Choroid plexus epithelial cell (primary cell): ENCODE data around the gene WWOX.

Source experiments
- DNase-seq: peaks from one replicate; pipeline ENCODE4 v3.0.0-alpha.2; 2010; ENCODE audit warnings: low read depth
- H3K4me3 ChIP-seq: 2 replicates; pipeline ENCODE4 v1.5.1; 2011; ENCODE audit warnings: low read depth, mild to moderate bottlenecking, control low read depth, low read length, moderate library complexity
- CTCF ChIP-seq: conservative IDR thresholded peaks from 2 replicates; pipeline ENCODE4 v1.5.1; 2011; ENCODE audit warnings: low read depth, mild to moderate bottlenecking, control low read depth, inconsistent platforms, low read length, moderate library complexity

WWOX gene

DNA sequence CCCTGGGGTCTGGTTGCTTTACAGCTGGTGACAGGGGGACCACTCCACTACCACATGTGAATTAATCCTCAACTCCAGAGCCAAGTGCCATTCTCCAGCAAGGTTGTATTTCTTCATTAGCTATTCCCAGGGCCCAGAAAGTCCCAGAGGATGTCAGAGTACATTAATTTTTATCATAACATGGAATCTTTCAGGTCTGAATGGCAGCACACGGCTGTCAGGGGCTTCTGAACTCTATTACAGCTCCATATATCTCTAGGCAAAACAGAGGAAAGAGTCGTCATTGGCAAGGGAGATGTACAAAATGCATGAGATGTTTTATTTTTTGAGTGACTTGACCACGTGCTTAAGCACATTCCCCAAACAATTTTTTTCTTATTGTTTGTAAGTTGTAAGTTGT is 303.4 kb downstream of the WWOX start:
- no peak overlapping the region for H3K4me3 ChIP-seq
- no peak for DNase-seq
- TF ChIP-seq CTCF = no peak

DNA sequence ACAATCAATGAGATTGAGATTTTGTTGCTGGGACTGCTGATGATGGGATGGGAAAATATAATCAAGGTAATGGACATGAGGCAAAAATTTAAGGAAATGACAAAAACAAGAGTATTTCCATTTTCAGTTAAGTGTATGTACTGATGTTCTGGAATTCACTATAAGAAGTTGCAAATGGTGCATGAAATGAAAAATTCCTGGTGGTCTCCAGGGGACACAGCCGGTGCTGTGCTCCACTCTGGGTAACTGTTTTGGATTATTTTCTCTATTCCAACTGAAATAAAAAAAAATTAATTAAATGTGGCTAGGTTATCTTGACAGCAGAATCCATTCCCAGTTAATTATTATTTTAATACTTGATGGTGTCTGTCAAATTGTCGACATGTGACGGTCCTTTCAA is 305.6 kb downstream of the WWOX start:
- TF ChIP-seq CTCF = no peak
- no peak for DNase-seq
- H3K4me3 ChIP-seq = no peak overlapping the region

GRCh38 chr16:78405833-78406232 is 306.4 kb downstream of the WWOX start:
- TF ChIP-seq CTCF = no peak
- no peak for DNase-seq
- no peak overlapping the region for H3K4me3 ChIP-seq

DNA sequence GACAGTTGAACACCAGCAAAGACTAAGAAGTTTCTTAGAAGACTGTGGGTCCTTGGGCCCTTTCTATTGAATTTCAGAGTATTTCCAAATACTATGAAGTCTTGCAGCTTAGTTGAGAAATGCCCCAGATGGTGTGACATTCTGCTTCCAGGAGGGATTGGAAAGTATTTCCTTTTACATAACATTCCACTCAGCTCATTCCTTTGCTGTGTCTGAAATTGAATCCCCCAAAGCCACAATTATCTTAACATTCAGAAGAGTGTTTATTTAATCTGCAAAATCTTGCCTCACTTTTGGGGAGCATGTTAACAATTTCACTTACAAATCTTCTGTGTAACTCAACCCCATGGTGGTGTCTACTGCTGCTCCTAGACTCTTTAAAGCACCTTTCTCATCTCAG is 307.7 kb downstream of the WWOX start:
- DNase-seq = peak; percentile 33
- TF ChIP-seq CTCF = no peak
- H3K4me3 ChIP-seq = no peak overlapping the region

GRCh38 chr16:78413651-78414050 is 314.2 kb downstream of the WWOX start:
- DNase-seq = no peak
- TF ChIP-seq CTCF = no peak
- H3K4me3 ChIP-seq = no peak overlapping the region

DNA sequence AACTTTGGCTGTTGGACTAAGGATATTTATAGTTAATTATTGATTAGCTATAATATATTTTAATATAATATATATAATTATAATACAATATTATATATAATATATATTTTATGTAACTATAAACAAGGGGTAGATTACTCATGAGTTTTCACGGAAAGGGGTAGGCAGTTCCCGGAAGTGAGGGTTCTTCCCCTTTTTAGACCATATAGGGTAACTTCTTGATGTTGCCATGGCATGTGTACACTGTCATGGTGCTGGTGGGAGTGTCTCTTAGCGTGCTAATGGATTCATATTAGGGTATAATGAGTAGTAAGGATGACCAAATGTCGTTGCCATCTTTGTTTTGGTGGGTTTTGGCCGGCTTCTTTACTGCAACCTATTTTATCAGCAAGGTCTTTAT is 315.6 kb downstream of the WWOX start:
- DNase-seq = no peak
- TF ChIP-seq CTCF = no peak
- H3K4me3 ChIP-seq = no peak overlapping the region

DNA sequence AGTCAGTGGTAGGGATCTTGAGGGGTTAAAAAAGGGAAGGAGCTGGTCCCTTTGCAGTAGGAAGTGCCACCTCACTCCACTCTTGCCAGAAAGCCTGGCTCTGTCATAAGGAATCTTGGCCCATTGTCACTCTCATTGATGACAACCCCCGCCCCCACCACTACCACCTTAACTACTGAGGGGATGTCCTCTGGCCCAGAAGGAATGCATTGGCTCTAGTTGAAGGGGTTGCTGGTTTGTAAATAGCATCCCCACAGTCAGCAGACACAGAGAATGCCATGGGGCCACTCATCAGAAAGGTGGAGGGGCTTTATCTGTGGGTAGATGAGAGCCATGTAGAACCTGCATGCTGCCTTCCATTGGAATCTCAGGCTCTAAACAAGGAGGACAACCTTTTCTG is 316.2 kb downstream of the WWOX start:
- no peak for DNase-seq
- no peak overlapping the region for H3K4me3 ChIP-seq
- TF ChIP-seq CTCF = no peak
